GM18498 (cell line): Measurements from ENCODE around the gene CFH.
"Not testable (repeated sequence)": the region's sequence is repeated elsewhere in the genome, so short reads cannot be mapped to it uniquely, and the experiment has no call there.

Source experiments
- ATAC-seq: cut with Tn5 transposase; IDR thresholded peaks from one replicate; pipeline ENCODE4 v1.9.1; 2021; ENCODE audit warnings: mild to moderate bottlenecking, moderate library complexity; ENCODE audit not compliant: unreplicated experiment

CFH gene

DNA sequence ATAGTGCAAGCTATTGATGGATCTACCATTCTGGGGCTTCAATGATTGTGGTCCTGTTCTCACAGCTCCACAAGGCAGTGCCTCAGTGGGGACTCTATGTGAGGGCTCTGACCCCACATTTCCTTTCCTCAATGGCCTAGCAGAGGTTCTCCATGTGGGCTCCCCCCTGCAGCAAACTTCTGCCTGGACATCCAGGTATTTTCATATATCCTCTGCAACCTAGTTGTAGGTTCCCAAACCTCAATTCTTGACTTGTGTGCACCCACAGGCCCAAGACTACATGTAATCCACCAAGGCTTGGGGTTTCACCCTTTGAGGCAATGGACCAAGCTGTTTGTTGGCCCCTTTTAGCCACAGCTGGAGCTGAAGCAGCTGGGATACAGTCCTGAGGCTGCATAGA is 86.9 kb downstream of the CFH start:
- ATAC-seq = no peak

DNA sequence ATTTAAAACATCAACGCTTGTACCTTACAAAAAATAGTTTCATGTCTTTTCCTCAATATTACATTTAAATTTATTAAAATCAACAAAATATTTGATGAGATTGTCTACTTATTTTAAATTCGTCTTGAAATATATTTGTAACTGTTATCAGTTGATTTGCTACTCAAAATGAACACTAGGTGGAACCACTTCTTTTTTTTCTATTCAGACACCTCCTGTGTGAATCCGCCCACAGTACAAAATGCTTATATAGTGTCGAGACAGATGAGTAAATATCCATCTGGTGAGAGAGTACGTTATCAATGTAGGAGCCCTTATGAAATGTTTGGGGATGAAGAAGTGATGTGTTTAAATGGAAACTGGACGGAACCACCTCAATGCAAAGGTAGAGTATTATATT is 91.4 kb downstream of the CFH start:
- peak; percentile 81 for ATAC-seq

DNA sequence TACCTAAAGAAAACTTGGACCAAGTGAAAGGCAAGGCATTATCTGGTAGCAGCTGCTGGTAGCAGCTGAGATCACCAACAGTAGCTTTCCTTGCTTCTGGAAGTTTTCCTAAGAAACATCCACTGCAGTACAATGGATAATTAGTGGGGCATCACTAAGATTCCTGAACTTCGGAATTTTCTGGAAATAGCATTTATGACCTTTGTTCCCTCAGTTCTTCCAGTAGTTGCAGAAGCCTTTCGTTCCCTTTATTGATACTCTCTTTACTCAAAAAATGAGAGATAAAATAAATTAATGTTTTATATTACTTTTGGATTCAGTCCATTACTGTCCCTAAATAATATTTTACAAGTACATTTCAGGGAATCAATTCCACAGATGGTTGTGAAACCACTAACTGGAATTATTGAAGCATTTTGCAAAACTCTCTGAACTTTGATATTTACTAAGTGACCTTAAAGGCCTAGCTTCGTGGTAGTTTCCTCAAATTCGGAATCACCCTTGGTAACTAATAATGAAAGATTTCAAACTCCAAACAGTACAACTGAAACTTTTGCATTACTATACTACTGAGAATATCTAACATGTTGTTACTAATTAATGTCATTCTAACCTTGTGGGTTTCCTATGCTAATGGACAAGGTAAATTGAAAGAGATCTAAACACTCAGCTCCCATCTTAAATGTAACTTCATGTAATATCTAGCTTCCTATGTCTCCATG is 113.3 kb downstream of the CFH start:
- not testable (repeated sequence) for ATAC-seq

DNA sequence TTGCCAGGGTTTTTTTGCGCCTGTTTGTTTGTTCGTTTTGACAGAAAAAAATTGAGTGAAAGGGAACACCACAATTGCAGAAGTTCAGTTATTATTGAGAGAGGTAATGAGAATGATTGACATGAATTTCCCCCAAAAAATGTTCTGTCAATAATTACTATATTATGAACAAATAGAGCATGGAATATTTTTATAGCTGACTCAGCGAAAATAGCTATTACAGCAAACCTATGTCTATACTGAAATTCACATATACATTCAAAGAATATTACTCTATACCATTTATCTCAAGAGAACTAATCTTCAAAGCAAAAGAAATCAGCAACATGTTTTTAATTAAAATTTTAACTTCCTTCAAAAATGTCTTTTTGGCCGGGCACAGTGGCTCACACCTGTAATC is 118.0 kb downstream of the CFH start:
- not testable (repeated sequence) for ATAC-seq

DNA sequence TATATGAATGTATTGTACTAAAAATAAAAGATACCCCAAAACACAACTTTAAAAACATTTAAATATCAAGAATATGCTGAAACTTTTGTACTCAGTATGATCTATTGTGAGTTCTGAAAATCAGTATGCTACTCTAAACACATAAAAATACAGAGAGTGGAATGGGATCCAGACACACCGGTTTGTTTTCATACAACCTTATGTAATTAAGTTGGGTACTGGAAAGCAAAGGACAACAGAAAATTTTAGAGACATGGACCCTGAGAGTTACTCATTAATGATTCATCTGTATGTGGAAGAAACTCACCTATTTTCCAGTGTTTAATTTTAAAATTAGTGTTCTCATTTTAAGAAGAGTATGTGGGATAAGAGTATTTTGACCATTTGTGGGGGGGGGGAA is 121.9 kb downstream of the CFH start:
- ATAC-seq = no peak

- ATAC-seq = no peak
These were observed 122.3 kb downstream of the CFH start for GRCh38 chr1:196774175-196774574.

GRCh38 chr1:196774603-196775002 is 122.8 kb downstream of the CFH start, which contains the start of gene CFHR3:
CFHR3 (plus strand) TSS chr1:196774840; CDS start chr1:196774887, 47 bp downstream.
- no peak for ATAC-seq

- ATAC-seq = no peak
These were observed 125.8 kb downstream of the CFH start for GRCh38 chr1:196777603-196778002.

DNA sequence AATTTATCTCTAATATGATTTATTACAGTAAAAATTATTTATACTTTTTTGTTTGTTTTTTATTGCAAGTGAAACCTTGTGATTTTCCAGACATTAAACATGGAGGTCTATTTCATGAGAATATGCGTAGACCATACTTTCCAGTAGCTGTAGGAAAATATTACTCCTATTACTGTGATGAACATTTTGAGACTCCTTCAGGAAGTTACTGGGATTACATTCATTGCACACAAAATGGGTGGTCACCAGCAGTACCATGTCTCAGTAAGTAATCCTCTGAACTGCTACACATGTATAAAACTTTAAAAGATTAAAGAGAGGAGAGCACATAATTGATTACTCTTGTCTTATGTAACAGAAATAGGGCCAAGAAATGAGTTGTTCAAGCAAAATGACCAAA is 127.2 kb downstream of the CFH start:
- ATAC-seq = no peak

- not testable (repeated sequence) for ATAC-seq
These were observed 139.4 kb downstream of the CFH start for GRCh38 chr1:196791252-196791651.

- not testable (repeated sequence) for ATAC-seq
These were observed 142.3 kb downstream of the CFH start for GRCh38 chr1:196794103-196794502.
